Spinal cord (tissue), 10 donors: Measurements from ENCODE around the gene COLEC12. TPM values are rescaled to one million over a fixed set of nuclear protein-coding genes. Genes with fewer than 3 reads are reported as not detected.

Experiments used
- DNase-seq, 6 donors: peaks; one replicate each; pipeline versions ENCODE4 v3.0.0 to v3.0.0-alpha.2; 2013 to 2015; ENCODE audit warnings: low spot score in 6 of 6, low read depth in 4 of 6
- H3K27ac ChIP-seq: one replicate; pipeline ENCODE4 v1.5.1; 2013; ENCODE audit warnings: low read depth, low read length, control low read depth
- H3K27me3 ChIP-seq: one replicate; pipeline ENCODE4 v1.6.1; 2013; ENCODE audit warnings: low read length; ENCODE audit not compliant: control insufficient read depth, insufficient read depth
- H3K36me3 ChIP-seq: one replicate; pipeline ENCODE4 v1.6.1; 2013; ENCODE audit warnings: low read length; ENCODE audit not compliant: control insufficient read depth, insufficient read depth
- H3K4me1 ChIP-seq: one replicate; pipeline ENCODE4 v1.6.1; 2013; ENCODE audit warnings: low read length; ENCODE audit not compliant: control insufficient read depth, insufficient read depth
- H3K4me3 ChIP-seq: one replicate; pipeline ENCODE4 v1.5.1; 2013; ENCODE audit warnings: low read depth, low read length, control low read depth
- H3K9me3 ChIP-seq: one replicate; pipeline ENCODE4 v1.6.1; 2013; ENCODE audit warnings: low read length; ENCODE audit not compliant: control insufficient read depth, insufficient read depth
- WGBS: methylation state at CpG from one replicate; pipeline ENCODE4 v1.1.5; 2013; ENCODE audit warnings: missing lambda C conversion rate; ENCODE audit not compliant: insufficient coverage; 5-methylcytosine and 5-hydroxymethylcytosine counted together
- polyA plus RNA-seq, 2 donors: library from polyadenylated mRNA; unstranded; fragments of 120-200 nt; gene quantifications; one replicate each; pipeline ENCODE4 v1.2.1, GENCODE V29; 2013; ENCODE audit not compliant: insufficient read length in 2 of 2
- total RNA-seq, 2 donors: library from RNA; depleted of rRNA in 1 of 2; stranded (reverse); fragments of 120-200 nt in 1 of 2; fragments of >200 nt in 1 of 2; gene quantifications; one replicate each; pipeline versions ENCODE4 v1.2.3 to v1.2.4, GENCODE V29; 2013 to 2014
- donor health status: healthy.

Gene COLEC12
- total and polyA plus RNA-seq, 4 donors: 19.2 to 282 (median 57.4) TPM

DNA sequence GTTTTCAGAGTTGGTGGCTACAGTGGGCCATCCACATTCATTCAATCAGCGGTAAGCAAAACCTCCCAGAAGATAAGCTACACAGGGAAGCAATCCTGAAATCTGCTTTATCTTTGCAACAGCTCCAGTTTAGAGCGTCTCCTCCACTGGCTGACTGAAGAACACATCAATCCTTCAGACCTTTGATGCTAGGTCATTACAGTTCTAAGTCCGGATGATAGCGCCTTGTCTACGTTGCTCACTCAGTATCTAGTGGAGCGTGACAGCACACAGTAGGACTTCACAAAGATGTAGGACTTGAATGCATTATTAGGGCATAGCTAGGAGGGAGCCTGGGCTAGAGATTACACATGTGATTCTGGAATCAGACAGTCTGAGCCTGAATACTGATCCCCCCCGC lies 5.0 kb downstream of the COLEC12 start:
- DNase-seq: peak in 1 of 6 donors; percentile 17
- Histone ChIP-seq H3K27ac (no peak overlapping the region), H3K36me3 (no peaks in the 10 kb centered on the region), H3K9me3 (no peaks in the 10 kb centered on the region), H3K27me3 (peaks cover 28% of the 10 kb centered on the region), H3K4me1 (peaks cover 15% of the 10 kb centered on the region), H3K4me3 (no peak overlapping the region)
- WGBS: 77% methylated on average over 6 of the region's 7 CpGs

DNA sequence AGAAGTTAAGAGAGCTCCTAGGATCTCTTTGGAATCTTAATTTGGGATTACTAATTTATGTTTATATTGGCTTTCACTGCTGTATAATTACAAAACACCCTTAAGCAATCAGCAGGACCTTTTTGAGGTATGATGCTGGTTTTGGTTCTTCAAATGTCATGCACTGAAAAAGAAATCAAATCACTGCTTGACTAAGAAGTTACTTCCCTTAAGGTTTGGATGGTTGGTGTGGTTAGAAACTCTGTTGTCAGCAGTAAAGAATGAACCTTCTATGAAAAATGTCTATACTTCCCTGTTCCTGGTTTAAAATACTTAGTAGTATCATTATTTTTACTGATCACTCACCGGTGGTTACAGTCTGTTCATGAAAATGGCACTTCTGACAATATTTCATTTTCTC lies 5.5 kb downstream of the COLEC12 start:
- Histone ChIP-seq H3K27me3 (peaks cover 27% of the 10 kb centered on the region), H3K27ac (no peak overlapping the region)
- no CpG with 5 or more reads among the region's 1 CpG for WGBS

DNA sequence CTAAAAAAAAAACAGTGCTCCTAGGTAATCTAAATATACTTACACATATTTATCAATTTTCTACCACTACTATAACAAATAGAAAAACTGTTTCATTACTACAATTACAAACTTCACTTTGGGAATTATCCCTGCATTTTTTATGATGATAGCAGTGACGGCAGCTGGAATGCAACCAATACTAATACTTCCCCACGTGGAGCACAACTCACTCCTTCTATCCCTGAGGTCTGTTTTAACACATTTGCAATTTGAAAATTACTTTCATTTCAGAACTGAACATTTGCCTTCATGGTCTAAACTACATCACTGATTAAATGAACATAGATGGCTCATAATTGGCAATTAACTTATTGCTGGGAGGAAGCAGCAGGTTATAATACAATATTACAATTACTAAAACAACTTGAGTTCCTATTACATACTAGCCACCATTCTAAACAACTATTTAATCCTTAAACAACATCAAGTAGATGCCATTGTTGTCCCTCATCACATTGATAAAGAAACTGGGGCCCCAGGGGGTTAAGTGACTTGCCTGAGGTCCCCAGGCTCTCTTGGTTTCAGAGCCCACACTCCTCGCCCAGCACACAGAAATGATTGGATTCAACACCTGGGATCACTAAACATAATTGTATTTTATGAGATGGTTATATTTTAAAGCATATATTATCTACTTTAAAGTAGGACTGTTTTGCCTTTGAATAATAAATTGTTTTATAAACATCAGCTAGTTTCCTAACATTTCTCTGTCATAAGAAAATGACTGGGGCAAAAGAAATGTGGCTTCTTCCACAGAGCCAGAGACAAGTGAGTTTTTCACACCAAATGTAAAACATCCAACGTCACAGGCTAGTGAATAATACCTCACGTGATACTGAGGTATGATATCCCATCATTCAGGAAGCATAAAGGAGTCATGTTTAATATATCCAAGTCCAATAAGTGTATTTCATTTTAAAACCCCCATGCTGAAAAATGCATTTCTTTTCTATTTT lies 6.2 kb downstream of the COLEC12 start:
- no peak overlapping the region for H3K4me3 ChIP-seq
- peaks cover 7% of the 10 kb centered on the region for H3K4me1 ChIP-seq
- no peaks in the 10 kb centered on the region for H3K36me3 ChIP-seq
- no peak overlapping the region for H3K27ac ChIP-seq
- no peaks in the 10 kb centered on the region for H3K9me3 ChIP-seq
- H3K27me3 ChIP-seq: peaks cover 19% of the 10 kb centered on the region
- 60% methylated on average over 2 of the region's 5 CpGs for WGBS
- peak in 2 of 6 donors; percentile 18 to 89 for DNase-seq

More for the DNA sequence above, 5.5 kb downstream of the COLEC12 start:
- Histone ChIP-seq H3K4me3 (no peak overlapping the region), H3K36me3 (no peaks in the 10 kb centered on the region), H3K9me3 (no peaks in the 10 kb centered on the region), H3K4me1 (peaks cover 15% of the 10 kb centered on the region)
- DNase-seq: no peak

DNA sequence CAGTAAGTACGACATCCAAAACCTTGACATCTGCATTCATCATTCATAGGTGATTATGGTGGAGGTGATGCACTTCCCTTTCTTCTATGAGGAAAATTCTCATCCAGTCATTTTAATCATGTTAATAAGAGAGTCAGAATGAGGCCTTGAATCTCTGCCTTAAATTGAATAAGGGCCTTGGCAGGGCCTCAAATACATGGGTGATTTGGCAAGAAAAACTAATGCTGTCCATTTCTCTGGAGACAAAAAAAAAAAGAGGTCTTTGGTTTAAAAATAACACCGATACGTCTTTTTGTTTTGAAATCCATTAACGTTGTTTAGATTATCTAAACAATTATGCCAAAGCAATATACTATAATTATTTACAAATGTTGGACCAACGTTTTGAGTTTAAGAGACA lies 8.1 kb downstream of the COLEC12 start:
- H3K4me3 ChIP-seq: no peak overlapping the region
- peaks cover 4% of the 10 kb centered on the region for H3K27me3 ChIP-seq
- H3K36me3 ChIP-seq: no peaks in the 10 kb centered on the region
- no peak overlapping the region for H3K27ac ChIP-seq
- peaks cover 5% of the 10 kb centered on the region for H3K4me1 ChIP-seq
- no CpG with 5 or more reads among the region's 5 CpGs for WGBS
- no peaks in the 10 kb centered on the region for H3K9me3 ChIP-seq
- DNase-seq: peak in 1 of 6 donors; percentile 44

DNA sequence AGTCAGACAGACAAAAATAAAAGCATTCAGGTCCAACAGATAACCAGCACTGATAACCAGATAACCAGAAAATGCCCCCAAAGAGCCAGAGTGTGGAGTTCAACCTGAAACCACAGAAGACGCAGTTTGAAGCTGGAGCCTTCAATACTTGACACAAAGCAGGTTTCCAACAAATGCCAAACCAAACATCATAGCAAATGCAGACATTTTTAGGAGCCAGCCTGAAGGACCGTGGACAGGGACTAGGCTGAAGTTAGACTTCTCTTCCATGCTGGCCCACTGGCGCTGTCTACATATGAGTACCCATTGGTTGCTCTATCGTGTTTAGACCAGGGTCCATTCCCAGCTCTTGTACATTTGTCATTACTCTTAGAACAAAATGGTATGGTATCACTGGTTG lies 9.9 kb downstream of the COLEC12 start:
- 87% methylated on average over 3 of the region's 4 CpGs for WGBS
- H3K4me1 ChIP-seq: peaks cover 5% of the 10 kb centered on the region
- DNase-seq: no peak
- no peak overlapping the region for H3K27ac ChIP-seq
- no peaks in the 10 kb centered on the region for H3K27me3 ChIP-seq
- H3K9me3 ChIP-seq: no peaks in the 10 kb centered on the region
- H3K4me3 ChIP-seq: no peak overlapping the region
- H3K36me3 ChIP-seq: no peaks in the 10 kb centered on the region

DNA sequence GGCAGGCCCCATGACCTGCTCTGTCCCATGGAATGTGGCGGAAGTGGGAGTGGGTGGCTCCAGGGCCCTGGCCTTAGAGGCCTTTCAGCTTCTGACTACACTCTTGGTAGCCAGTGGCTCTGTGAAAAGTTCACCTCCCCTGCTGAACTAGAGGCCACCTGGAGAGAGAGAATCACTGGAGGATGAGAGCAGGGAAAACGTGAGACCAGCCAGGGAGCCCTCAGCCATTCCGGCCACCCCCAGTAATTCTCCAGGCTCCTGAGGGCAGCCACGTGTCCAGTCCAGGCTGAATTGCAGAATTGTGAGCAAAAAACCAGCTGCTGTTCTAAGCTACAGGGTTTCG lies 10.5 kb downstream of the COLEC12 start:
- DNase-seq: no peak
- no peaks in the 10 kb centered on the region for H3K27me3 ChIP-seq
- peaks cover 5% of the 10 kb centered on the region for H3K4me1 ChIP-seq
- H3K9me3 ChIP-seq: no peaks in the 10 kb centered on the region
- H3K4me3 ChIP-seq: no peak overlapping the region
- 51% methylated on average over 5 of the region's 5 CpGs for WGBS
- H3K36me3 ChIP-seq: no peaks in the 10 kb centered on the region
- no peak overlapping the region for H3K27ac ChIP-seq

DNA sequence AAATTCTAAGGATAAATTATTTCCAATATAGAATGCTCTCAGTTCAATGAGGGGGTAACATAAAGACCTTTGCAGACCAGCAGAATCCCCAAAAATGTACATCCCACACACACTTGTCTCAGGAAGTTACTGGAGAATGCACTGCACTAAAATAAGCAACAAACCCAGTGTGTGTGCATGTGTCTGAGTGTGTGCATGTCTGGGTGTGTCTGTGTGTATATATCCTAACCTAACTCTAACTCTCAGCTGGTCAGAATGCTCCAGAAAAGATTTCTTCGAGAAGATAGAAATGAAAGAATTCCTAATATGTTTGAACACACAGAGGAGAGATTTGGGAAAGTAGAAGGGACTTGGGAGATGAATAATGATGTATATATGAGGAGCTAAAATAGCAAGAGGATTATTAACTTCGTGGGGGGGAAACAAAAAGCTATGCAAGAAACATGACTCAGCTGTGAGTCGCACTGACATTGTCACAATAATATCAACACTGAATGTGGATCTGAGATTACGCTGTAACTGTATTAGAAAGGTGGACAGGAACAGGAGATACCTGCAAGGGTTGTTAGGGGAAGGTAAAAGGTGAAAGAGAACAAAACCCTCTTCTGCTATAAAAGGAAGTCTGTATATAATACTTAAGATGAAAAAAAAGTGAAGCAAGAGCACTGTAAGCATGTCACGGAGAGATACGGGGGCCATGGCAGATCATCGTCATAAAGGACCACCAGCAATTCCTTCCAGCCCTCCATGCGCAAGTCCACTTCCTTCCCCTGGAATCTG lies 11.1 kb downstream of the COLEC12 start:
- Histone ChIP-seq H3K4me3 (no peak overlapping the region), H3K4me1 (peaks cover 5% of the 10 kb centered on the region), H3K36me3 (no peaks in the 10 kb centered on the region), H3K27ac (no peak overlapping the region), H3K9me3 (no peaks in the 10 kb centered on the region), H3K27me3 (no peaks in the 10 kb centered on the region)
- DNase-seq: no peak
- WGBS: 100% methylated on average over 1 of the region's 8 CpGs

DNA sequence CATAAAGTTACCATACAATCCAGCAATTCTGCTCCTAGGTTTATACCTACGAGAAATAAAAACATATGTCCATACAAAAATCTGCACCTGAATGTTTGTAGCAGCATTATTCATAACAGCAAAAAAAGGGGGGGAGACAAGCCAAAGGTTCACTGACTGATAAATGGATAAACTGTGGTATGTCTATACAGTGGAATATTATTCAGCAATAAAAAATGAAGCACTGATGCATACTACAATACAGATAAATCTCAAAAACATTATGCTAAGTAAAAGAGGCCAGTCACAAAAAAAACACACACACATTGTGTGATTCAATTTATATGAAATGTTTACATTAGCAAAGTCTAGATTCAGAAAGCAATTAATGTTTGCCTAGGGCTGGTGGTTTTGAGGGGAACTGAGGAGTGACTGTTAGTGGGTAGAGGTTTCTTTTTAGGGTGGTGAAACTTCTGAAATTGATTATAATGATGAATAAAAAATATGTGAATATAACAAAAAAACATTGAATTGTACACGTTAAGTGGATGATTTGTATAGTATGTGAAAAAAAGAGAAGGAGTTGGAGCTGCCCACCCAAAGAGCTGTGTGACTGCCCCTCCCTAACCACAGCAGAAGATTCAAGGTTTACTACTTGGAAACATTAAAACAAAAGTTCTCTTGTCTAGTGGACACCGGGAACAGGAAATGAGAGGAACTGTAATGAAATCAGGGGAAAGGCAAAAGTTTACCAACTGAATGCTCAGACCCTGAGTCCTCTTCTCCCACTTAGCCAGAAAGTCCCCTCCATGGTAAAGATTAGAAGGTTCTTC lies 13.4 kb downstream of the COLEC12 start:
- no CpG with 5 or more reads among the region's 3 CpGs for WGBS
- Histone ChIP-seq H3K27ac (no peak overlapping the region), H3K36me3 (no peaks in the 10 kb centered on the region), H3K9me3 (no peaks in the 10 kb centered on the region), H3K4me3 (no peak overlapping the region), H3K4me1 (no peaks in the 10 kb centered on the region), H3K27me3 (no peaks in the 10 kb centered on the region)
- no peak for DNase-seq

DNA sequence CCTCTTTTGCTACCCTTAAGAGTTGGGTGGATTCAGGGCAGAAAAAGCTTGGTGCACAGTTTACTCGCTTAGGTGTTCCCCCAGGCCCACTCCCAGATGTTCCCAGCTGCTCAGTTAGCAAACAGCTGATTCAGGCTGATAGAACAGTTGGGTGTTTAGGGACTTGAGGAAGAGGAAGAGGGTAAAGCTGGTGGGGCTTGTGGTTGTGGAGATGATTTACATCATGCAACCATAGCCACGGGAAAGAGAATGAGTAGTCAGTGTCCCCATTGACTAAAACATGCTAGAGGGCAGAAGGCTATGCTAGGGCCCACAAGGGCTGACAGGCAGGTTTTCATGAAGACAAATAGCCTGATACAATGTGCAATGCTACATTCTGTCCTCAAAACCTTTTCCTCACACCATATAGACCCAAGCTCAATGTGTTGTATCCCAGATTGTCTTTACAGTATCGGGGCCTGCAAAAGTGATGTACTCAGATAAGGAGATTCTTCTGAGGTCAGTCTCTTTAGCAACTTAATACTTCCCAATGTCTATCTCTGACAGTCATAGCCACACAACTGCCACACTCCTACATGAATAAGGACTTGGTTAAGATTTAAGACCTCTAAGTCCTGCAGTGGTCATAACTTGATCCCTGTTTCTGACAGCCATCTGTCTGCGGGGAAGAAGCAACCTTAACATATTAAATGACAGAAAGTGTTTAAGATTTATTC lies 15.6 kb downstream of the COLEC12 start:
- no peak overlapping the region for H3K4me3 ChIP-seq
- no peaks in the 10 kb centered on the region for H3K4me1 ChIP-seq
- WGBS: 43% methylated on average over 1 of the region's 4 CpGs
- no peak for DNase-seq
- H3K27ac ChIP-seq: no peak overlapping the region
- no peaks in the 10 kb centered on the region for H3K9me3 ChIP-seq
- H3K36me3 ChIP-seq: no peaks in the 10 kb centered on the region
- no peaks in the 10 kb centered on the region for H3K27me3 ChIP-seq
